Measurements from ENCODE around the gene KRTAP17-1.

- TF ChIP-seq ZNF302 (tag by site-specific recombination; IDR thresholded peaks at IDR 0.05; ENCODE audit: low read depth) (no peak), CTCF (tag by site-specific recombination; IDR thresholded peaks at IDR 0.05) (no peak), REPIN1 (tag by site-specific recombination; IDR thresholded peaks at IDR 0.05; ENCODE audit: low read depth) (no peak)
- TF ChIP-seq, protein P1, sequence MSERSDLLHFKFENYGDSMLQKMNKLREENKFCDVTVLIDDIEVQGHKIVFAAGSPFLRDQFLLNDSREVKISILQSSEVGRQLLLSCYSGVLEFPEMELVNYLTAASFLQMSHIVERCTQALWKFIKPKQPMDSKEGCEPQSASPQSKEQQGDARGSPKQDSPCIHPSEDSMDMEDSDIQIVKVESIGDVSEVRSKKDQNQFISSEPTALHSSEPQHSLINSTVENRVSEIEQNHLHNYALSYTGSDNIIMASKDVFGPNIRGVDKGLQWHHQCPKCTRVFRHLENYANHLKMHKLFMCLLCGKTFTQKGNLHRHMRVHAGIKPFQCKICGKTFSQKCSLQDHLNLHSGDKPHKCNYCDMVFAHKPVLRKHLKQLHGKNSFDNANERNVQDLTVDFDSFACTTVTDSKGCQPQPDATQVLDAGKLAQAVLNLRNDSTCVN (tag by site-specific recombination; optimal IDR thresholded peaks at IDR 0.05): no peak
Observed at GRCh38 chr17:41333098-41333497, 17.6 kb upstream of the KRTAP17-1 start.

Measured in HEK293 (cell line).